ENCODE measurements around the gene SERPINA1.

Gene SERPINA1

DNA sequence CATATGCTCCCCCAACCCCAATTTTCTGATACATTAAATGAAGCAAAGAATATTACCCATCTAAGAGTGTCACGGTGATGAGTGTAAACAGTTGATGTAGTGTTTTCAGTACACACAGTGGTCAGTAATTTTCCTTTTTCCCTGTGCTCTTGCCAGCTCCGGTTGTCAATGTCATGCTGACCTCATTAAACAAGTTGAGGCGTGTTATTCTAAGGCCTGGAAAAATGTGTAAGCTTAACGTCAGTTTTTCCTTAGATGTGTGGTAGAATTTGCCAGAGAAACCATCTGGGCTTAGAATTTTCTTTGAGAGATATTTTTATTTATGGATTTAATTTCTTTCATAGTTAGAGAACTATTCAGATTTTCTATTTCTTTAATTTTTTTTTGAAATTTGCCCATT is 53.5 kb downstream of the SERPINA1 start:
- H3K36me3 Mint-ChIP-seq (ENCODE audit: insufficient read depth), result no peaks in the 10 kb centered on the region
- no peak for DNase-seq
- H3K9me3 Mint-ChIP-seq, result no peaks in the 10 kb centered on the region
- peaks cover 28 to 31% of the 10 kb centered on the region in 2 donors for H3K27me3 Mint-ChIP-seq
- no peaks in the 10 kb centered on the region for H3K4me1 Mint-ChIP-seq (ENCODE audit: low read depth in 2 of 2)
- ATAC-seq (replicated peaks), result no peak
- no peak overlapping the region for H3K27ac Mint-ChIP-seq
- no peak overlapping the region for H3K4me3 Mint-ChIP-seq

DNA sequence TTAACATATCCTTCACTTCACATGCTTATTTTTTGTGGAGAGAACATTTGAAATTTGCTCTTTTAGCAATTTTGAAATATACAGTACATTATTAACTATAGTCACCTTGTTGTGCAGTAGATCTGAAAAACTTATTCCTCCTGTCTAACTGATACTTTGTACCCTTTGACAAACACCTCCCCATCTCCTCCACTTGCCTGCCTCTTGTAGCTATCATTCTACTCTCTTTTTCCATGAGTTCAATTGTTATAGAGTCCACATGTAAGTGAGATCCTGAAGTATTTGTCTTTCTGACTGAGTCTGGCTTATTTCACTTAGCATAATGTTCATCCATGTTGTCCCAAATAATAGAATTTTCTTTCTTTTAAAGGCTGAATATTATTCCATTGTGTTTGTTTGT is 55.8 kb downstream of the SERPINA1 start:
- H3K4me1 Mint-ChIP-seq (ENCODE audit: low read depth in 2 of 2), result no peaks in the 10 kb centered on the region
- no peaks in the 10 kb centered on the region for H3K9me3 Mint-ChIP-seq
- no peaks in the 10 kb centered on the region for H3K36me3 Mint-ChIP-seq (ENCODE audit: insufficient read depth)
- DNase-seq, result no peak
- H3K4me3 Mint-ChIP-seq, result no peak overlapping the region
- no peak for ATAC-seq (replicated peaks)
- H3K27ac Mint-ChIP-seq, result no peak overlapping the region
- peaks cover 23 to 42% of the 10 kb centered on the region in 2 donors for H3K27me3 Mint-ChIP-seq

DNA sequence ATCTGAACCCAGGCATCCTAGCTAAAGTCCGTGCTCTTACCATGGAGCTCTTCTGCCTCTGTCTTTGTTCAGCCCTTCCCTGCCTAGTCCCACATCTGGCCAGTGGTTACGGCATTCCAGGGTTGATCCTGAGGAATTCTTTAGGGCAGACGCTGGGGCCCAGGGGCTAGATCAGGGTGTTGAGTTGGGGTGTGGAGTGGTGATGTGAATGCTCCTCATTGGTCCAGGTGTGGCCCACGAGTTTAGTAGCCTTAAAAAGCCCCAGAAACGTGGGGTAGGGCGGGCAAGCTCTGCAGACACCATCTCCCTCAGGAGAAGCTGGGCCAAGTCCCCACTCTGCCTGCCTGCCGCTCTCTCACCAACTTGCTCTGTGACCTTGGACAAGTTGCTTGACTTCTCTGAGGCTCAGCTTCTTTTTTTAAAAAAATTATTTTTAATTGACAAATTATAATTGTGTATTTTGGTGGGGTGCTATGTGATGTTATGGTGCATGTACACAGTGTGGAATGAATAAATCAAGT is 56.3 kb downstream of the SERPINA1 start:
- Mint-ChIP-seq H3K9me3 (no peaks in the 10 kb centered on the region), H3K4me3 (no peak overlapping the region), H3K4me1 (ENCODE audit: low read depth in 2 of 2) (no peaks in the 10 kb centered on the region), H3K27me3 (peaks cover 23 to 42% of the 10 kb centered on the region in 2 donors), H3K27ac (no peak overlapping the region), H3K36me3 (ENCODE audit: insufficient read depth) (no peaks in the 10 kb centered on the region)
- DNase-seq, result no peak
- ATAC-seq (replicated peaks), result no peak

DNA sequence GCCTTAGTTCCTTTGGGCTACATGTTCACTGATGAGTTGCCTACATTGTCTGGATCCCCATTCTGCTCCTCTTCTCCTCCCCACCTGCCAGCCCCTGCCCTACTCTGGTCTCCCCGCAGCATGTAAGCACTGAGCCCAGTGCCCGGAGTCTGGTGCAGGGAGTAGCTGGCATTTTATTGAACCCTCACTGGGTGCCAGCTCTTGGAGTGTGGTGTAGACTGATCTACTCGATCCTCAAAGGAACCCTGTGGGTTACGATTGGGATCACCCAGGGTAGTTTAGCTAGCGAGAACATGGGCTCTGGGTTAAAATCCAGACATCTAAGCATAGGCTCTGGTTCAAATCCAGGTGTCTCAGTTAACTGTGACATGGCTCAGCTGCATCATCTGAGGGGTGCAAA is 56.9 kb downstream of the SERPINA1 start:
- no peaks in the 10 kb centered on the region for H3K9me3 Mint-ChIP-seq
- H3K27ac Mint-ChIP-seq, result no peak overlapping the region
- H3K27me3 Mint-ChIP-seq, result peaks cover 26 to 44% of the 10 kb centered on the region in 2 donors
- no peaks in the 10 kb centered on the region for H3K4me1 Mint-ChIP-seq (ENCODE audit: low read depth in 2 of 2)
- no peak for DNase-seq
- H3K4me3 Mint-ChIP-seq, result no peak overlapping the region
- ATAC-seq (replicated peaks), result no peak
- H3K36me3 Mint-ChIP-seq (ENCODE audit: insufficient read depth), result no peaks in the 10 kb centered on the region

DNA sequence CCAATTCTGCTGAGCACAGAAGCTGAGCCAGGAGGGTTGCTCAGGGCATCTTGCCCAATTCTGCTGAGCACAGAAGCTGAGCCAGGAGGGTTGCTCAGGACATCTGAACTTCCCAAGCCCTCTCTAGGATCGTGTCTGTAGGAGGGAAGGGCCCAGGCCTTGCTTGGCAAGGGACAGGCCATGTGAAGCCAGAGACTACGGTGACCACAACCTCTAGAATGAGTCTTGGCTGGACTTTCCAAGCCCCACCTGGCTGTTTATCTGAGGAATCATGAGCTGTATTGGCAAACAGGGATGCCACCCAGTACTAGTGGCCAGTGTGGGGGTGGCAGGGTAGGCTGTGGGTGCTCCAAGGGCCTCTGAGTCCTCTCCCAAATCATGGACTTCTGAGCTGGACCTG is 57.5 kb downstream of the SERPINA1 start:
- no peak for ATAC-seq (replicated peaks)
- DNase-seq, result no peak
- Mint-ChIP-seq H3K27me3 (peaks cover 33 to 50% of the 10 kb centered on the region in 2 donors), H3K9me3 (no peaks in the 10 kb centered on the region), H3K36me3 (ENCODE audit: insufficient read depth) (no peaks in the 10 kb centered on the region), H3K4me1 (ENCODE audit: low read depth in 2 of 2) (no peaks in the 10 kb centered on the region), H3K4me3 (no peak overlapping the region), H3K27ac (no peak overlapping the region)

DNA sequence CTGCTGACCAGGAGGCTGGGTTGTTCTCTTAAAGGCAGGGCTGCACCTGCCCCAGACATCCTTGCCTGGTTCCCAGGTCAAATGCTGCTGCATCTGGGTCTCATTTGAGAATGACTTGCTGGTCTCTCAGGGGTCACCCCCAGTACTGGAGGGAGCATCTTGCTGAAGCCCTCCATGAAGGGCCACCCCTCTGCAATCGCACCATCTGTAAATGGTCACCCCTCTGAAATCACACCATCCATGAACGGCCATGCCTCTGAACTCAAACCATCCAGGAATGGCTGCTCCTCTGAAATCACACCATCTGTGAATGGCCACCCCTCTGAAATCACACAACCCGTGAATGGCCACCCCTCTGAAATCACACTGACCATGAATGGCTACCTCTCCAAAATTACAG is 58.0 kb downstream of the SERPINA1 start:
- no peaks in the 10 kb centered on the region for H3K4me1 Mint-ChIP-seq (ENCODE audit: low read depth in 2 of 2)
- H3K27ac Mint-ChIP-seq, result no peak overlapping the region
- DNase-seq (no peak), ATAC-seq (replicated peaks) (no peak)
- no peaks in the 10 kb centered on the region for H3K9me3 Mint-ChIP-seq
- no peak overlapping the region for H3K4me3 Mint-ChIP-seq
- H3K27me3 Mint-ChIP-seq, result peaks cover 32 to 52% of the 10 kb centered on the region in 2 donors
- H3K36me3 Mint-ChIP-seq (ENCODE audit: insufficient read depth), result no peaks in the 10 kb centered on the region

DNA sequence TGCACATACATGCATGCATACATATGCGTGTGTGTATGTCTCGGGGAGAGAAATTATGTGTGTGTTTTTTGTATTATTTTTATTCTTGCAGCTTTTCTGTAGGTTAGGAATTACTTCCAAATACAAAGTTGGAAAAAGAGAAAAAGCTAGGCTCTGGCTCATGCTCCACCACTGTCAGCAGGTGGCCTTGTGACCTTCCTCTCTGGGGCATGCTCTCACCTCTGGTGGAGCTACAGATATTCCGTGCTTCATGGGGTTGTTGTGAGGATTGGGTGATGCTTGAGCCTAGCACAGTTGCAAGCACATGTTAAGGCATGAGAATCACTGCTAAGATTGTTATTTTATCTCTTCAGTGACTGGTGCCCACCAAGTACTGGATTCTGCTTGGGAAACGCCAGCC is 58.5 kb downstream of the SERPINA1 start:
- peaks cover 26 to 50% of the 10 kb centered on the region in 2 donors for H3K27me3 Mint-ChIP-seq
- no peak for ATAC-seq (replicated peaks)
- no peak for DNase-seq

DNA sequence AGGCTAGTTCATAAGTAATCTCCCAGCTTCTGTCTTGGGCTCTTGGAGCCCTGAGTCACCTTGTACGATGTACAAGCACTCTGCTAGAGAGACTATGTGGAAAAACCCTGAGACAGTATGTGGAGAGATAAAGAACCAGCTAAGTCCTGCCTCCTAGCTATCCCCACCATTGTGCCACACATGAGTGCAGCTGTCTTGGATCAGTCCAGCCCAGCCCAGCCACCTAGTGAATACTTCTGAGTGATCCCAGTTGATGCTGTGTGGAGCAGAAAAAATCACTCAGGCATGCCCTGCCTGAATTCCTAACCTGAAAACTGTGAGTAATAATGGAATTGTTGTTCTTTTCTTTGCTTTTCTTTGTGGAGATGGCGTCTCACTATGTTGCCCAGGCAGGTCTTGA is 60.2 kb downstream of the SERPINA1 start:
- Mint-ChIP-seq H3K9me3 (no peaks in the 10 kb centered on the region), H3K27ac (no peak overlapping the region), H3K36me3 (ENCODE audit: insufficient read depth) (no peaks in the 10 kb centered on the region), H3K4me3 (no peak overlapping the region), H3K27me3 (peaks cover 12 to 39% of the 10 kb centered on the region in 2 donors), H3K4me1 (ENCODE audit: low read depth in 2 of 2) (no peaks in the 10 kb centered on the region)
- ATAC-seq (replicated peaks) (no peak), DNase-seq (no peak)

More for the DNA sequence above, 58.5 kb downstream of the SERPINA1 start:
- H3K9me3 Mint-ChIP-seq, result no peaks in the 10 kb centered on the region
- no peaks in the 10 kb centered on the region for H3K4me1 Mint-ChIP-seq (ENCODE audit: low read depth in 2 of 2)
- no peaks in the 10 kb centered on the region for H3K36me3 Mint-ChIP-seq (ENCODE audit: insufficient read depth)
- H3K4me3 Mint-ChIP-seq, result no peak overlapping the region
- no peak overlapping the region for H3K27ac Mint-ChIP-seq

Data from effector memory CD8-positive, alpha-beta T cell (primary cell).